Stimulated activated CD8-positive, alpha-beta memory T cell treated with anti-CD3 and anti-CD28 coated beads, Interleukin-4, amount 100 ng/mL, for 24 hours (primary cell): Measurements from ENCODE around the gene GDF2.

Source experiments
- DNase-seq: peaks from one replicate; pipeline ENCODE4 v3.0.0-alpha.2; 2020; ENCODE audit warnings: low read depth

The GDF2 gene

GRCh38 chr10:47333532-47333931, 11.3 kb downstream of the GDF2 start:
- DNase-seq: no peak

- DNase-seq: no peak
Measured at GRCh38 chr10:47334466-47335295, 12.4 kb downstream of the GDF2 start.

- DNase-seq: no peak
Measured at GRCh38 chr10:47335906-47336305, 13.7 kb downstream of the GDF2 start.

- DNase-seq: no peak
Measured at GRCh38 chr10:47336387-47337134, 14.3 kb downstream of the GDF2 start.

GRCh38 chr10:47337310-47337709, 15.1 kb downstream of the GDF2 start:
- no peak for DNase-seq

GRCh38 chr10:47339186-47339735, 17.0 kb downstream of the GDF2 start:
- DNase-seq: no peak

- no peak for DNase-seq
Measured at GRCh38 chr10:47339759-47340607, 17.7 kb downstream of the GDF2 start.

GRCh38 chr10:47340608-47341170, 18.4 kb downstream of the GDF2 start:
- DNase-seq: peak; percentile 58

- no peak for DNase-seq
Measured at GRCh38 chr10:47344996-47345870, 23.0 kb downstream of the GDF2 start.

GRCh38 chr10:47346581-47347302, 24.5 kb downstream of the GDF2 start:
- DNase-seq: no peak

- no peak for DNase-seq
Measured at GRCh38 chr10:47347303-47347675, 25.0 kb downstream of the GDF2 start.

- DNase-seq: no peak
Measured at GRCh38 chr10:47348138-47348651, 25.9 kb downstream of the GDF2 start, which contains the start of gene RBP3. Gene RBP3, plus strand, starts transcription at chr10:47348363. Its CDS starts 122 bp downstream, at chr10:47348485.

- no peak for DNase-seq
Measured at GRCh38 chr10:47348661-47349470, 26.6 kb downstream of the GDF2 start.

GRCh38 chr10:47349516-47349915, 27.3 kb downstream of the GDF2 start:
- DNase-seq: no peak

- no peak for DNase-seq
Measured at GRCh38 chr10:47349941-47350371, 27.7 kb downstream of the GDF2 start.

- no peak for DNase-seq
Measured at GRCh38 chr10:47350671-47351640, 28.7 kb downstream of the GDF2 start.
